Neural cell (in vitro differentiated cells): ENCODE results near the gene ANTXR2.

ENCODE experiments used
- EP300 ChIP-seq: fragments of 450-650 bp; conservative IDR thresholded peaks from 2 replicates; pipeline ENCODE4 v1.6.1; 2014; ENCODE audit warnings: antibody characterized with exemption, mild to moderate bottlenecking, moderate library complexity; ENCODE audit not compliant: poor library complexity, severe bottlenecking
- RAD21 ChIP-seq: fragments of 450-650 bp; conservative IDR thresholded peaks from 2 replicates; pipeline ENCODE4 v1.6.1; 2014; ENCODE audit warnings: antibody characterized with exemption, mild to moderate bottlenecking, moderate library complexity
- TAF1 ChIP-seq: IDR thresholded peaks from 2 replicates; pipeline ENCODE4 v1.6.1; 2012; ENCODE audit warnings: low read depth

DNA sequence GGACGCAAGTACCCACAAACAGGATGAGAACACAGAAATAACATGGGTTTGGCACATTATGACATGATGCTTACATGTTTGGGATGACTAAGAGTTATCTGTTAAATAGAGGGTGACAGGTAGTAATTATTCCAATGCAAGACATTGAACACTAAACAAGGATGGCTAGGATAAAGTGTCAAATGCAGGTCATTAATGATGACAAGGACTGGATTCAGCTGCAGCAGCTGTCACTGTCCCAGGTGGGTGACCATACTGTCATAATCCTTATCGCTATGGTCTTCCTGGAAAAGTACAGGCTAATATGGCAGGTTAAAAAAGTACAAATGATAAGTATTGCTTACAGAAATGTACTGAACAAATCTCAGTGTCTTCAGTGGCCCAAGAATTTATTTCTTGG is 123.9 kb downstream of the ANTXR2 start:
- TF ChIP-seq RAD21 (no peak), TAF1 (no peak), EP300 (no peak)
